8988T (cell line): ENCODE data around the gene SIMC1.

ENCODE experiments used
- DNase-seq: peaks from one replicate; pipeline ENCODE4 v3.0.0; 2011

Gene SIMC1

DNA sequence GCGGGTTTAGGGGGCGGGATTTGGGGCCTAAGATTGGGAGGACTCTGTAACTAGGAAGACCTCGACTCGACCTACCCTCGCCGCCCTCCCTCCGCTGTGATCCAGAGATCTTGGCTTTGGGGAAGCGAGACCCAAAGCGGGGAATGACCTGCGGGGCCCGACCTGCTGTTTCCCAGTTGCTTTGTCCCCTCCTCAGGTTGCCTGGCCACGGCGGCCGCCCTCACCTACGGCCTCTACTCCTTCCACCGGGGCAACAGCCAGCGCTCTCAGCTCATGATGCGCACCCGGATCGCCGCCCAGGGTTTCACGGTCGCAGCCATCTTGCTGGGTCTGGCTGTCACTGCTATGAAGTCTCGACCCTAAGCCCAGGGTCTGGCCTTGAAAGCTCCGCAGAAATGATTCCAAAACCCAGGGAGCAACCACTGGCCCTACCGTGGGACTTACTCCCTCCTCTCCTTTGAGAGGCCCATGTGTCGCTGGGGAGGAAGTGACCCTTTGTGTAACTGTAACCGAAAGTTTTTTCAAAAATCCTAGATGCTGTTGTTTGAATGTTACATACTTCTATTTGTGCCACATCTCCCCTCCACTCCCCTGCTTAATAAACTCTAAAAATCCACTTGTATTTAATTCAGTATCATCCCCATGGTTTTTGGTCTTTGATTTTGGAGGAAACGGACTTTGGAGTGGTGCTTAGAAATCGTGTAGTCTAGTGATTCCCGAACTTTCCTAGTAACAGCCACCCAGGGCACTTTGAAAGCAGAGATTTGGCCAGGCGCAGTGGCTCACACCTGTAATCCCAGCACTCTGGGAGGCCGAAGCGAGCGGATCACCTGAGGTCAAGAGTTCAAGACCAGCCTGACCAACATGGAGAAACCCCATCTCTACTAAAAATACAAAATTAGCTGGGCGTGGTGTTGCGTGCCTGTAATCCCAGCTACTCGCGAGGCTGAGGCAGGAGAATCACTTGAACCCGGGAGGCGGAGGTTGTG, 151.2 kb downstream of the SIMC1 start:
- DNase-seq = peak; percentile 61

DNA sequence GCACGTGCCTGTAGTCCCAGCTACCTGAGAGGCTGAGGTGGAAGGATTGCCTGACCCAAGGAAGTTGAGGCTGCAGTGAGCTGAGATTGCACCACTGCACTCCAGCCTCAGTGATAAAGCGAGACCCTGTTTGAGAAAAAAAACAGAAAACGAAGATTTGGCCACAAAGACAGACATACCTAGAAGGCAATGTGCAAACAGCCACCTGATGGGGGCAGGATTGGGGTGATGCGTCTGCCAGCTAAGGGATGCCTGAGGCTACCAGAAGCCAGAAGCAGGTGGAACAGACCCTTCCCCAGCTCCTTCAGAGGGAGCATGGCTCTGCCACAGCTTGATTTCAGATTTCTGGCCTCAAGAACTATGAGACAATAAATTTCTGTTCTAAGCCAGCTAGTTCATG, 153.3 kb downstream of the SIMC1 start:
- no peak for DNase-seq

DNA sequence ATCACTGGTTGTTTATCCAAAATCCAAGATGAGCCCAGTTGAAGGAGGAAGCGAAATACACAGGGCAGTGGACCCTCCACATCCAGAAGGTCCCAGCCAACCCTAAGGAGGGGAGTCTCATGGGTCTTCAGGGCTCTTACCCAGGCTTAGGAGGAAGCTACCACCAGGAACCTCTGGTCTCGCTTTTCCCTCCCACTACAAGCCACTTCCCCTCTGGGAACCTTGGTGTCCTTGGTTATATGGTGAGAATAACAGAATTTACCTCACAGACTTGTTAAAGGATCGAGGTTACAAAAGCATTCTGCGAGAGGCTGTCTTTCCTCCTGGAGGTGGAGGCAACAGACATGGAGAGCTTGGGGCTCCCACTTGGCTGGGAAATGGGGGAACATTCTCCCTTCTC, 153.8 kb downstream of the SIMC1 start:
- DNase-seq = no peak

DNA sequence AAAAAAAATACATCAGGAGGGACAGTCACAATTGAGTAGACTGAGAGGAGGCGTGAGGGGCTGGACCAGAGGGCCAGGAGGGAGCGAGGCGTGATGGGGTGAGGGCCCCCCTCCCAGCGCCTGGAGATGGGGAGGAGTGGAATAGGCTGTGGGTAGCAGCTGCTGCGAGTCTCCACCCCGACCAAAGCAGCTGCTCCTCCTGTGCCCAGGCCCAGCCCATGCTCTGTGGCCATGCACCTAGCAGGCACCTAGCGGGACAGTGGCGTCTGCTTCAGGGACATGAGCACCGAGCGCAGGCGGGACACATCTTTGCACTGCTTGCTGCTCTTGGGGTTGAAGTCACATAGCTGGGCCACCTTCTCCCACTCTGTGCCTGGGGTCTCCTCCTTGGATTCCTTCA, 154.3 kb downstream of the SIMC1 start:
- DNase-seq = no peak

DNA sequence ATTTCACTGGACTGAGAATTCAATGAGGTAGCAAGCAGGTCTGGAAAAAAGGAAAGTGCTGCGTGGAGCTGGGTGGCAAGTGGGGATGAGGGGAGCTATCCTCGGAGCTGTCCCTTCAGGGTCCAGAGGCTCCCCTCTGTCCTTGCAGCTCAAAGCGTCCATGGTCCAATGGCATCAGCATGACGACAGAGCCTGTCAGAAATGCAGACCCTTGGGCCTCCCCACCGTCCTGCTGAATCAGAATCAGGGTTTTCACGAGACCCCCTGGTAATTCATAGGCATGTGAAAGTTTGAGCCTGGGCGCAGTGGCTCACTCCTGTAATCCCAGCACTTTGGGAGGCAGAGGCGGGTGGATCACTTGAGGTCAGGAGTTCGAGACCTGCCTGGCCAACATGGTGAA, 155.9 kb downstream of the SIMC1 start:
- no peak for DNase-seq

DNA sequence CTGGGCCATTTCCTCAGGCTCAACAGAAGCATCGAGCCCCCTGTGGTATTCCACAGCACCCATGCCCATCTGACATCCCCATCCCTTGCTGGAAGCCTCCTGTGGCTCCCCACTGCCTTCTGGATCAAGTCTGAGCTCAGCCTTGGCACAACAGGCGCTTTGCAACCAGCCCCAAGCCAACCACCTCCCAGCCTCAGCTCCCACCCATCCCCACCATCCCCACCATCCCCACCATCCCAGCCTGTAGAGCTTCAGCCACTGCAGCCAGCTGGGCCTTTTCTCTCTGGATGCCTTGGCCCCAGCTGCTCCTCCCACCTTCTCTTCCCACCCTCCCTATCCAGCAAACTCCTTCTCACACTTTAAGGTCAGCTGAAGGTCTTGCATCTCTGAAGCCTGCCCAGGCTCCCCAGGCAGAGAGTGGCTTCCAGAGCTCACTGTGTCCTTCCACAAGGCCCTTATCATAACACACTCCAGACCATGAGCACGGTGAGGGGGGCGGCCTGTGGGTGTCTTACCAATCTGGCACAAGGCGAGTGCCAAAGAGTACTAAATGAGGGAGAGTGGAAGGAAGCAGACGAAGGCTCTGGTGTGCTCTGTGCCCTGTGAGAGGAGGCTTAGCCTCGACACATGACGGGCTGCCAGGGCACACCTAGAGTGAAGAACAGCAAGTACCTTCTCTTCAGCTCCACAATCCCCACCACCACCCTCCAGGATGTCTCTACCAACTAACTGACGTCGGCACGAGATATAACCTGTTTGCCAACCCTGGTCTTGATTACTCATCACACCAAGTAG, 156.9 kb downstream of the SIMC1 start:
- no peak for DNase-seq
